ENCODE results near the gene CDADC1.

Gene CDADC1

DNA sequence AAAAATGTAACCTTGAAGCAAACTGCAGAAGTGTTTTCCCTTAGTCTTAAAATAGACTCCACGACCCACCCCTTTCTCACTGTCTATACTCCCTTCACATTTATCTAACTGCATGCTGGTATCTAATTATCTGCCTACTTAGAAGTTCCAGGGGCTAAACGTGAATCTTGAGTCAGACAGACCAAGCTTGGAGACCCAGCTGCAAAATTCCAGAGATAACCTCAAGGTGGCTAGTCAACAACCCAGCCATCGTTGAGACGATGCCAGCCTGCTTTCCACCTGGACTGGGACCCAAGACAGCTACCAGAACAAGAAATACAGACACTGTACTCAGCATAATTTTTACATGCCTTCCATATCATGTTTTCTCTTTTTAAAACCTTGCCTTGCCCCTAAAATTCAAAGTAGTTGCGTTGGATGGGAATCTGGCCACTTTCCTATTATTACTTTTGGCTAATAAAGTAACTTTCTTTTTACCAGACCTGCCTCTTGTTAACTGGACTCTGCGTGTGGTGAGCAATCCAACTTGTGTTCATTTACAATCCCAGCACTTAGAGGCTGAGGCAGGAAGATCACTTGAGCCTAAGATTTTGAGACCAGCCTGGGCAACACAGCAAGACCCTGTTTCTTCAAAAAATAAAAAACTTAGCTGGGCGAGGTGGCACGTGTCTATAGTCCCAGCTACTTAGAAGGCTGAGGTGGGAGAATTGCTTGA is 82.3 kb downstream of the CDADC1 start:
- TF ChIP-seq, protein P1, sequence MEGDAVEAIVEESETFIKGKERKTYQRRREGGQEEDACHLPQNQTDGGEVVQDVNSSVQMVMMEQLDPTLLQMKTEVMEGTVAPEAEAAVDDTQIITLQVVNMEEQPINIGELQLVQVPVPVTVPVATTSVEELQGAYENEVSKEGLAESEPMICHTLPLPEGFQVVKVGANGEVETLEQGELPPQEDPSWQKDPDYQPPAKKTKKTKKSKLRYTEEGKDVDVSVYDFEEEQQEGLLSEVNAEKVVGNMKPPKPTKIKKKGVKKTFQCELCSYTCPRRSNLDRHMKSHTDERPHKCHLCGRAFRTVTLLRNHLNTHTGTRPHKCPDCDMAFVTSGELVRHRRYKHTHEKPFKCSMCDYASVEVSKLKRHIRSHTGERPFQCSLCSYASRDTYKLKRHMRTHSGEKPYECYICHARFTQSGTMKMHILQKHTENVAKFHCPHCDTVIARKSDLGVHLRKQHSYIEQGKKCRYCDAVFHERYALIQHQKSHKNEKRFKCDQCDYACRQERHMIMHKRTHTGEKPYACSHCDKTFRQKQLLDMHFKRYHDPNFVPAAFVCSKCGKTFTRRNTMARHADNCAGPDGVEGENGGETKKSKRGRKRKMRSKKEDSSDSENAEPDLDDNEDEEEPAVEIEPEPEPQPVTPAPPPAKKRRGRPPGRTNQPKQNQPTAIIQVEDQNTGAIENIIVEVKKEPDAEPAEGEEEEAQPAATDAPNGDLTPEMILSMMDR (IDR thresholded peaks at IDR 0.05; ENCODE audit: low read depth, low read length): no peak
- no peak for DNase-seq (ENCODE audit: low read depth in 2 of 2)
- no peak overlapping the region for H3K4me3 ChIP-seq (replicated peaks in 1 of 2; ENCODE audit: low read depth in 2 of 2, low read length in 2 of 2)

DNA sequence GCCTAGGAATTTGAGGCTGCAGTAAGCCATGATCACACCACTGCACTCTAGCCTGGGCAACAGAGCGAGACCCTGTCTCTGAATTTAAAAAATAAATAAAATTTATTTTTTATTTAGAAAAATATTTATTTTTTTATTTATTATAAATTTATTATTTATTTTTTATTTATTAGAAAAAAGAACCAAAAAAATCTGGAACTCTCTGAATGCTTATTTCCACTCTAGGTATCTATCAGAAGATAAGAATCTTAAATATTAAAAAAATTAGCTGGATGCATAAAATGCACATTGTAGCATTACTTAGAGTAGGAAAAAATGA is 82.8 kb downstream of the CDADC1 start:
- no peak overlapping the region for H3K4me3 ChIP-seq (replicated peaks in 1 of 2; ENCODE audit: low read depth in 2 of 2, low read length in 2 of 2)
- DNase-seq (ENCODE audit: low read depth in 2 of 2): no peak
- TF ChIP-seq, protein P1 (IDR thresholded peaks at IDR 0.05; ENCODE audit: low read depth, low read length): no peak

DNA sequence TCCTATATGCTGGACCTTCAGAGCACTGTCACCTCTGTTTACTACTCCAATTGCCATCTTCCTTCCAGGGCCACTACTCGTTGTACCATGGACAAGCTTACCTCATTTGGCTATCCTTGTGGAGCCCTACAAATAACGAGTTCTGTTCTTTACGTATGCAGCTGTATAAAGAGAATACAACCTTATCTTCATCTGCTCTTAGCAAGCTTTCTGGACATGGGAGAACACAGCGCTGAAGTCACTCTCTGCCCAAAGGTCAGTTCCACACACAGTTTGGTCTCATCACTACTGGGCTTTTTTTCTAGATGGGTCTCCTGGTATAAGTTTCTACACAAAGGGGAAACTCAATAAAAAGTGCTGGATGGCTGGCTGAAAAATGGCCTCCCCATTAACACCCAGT is 88.9 kb downstream of the CDADC1 start:
- DNase-seq (ENCODE audit: low read depth in 2 of 2): no peak
- H3K4me3 ChIP-seq (replicated peaks in 1 of 2; ENCODE audit: low read depth in 2 of 2, low read length in 2 of 2): no peak overlapping the region
- TF ChIP-seq, protein P1 (IDR thresholded peaks at IDR 0.05; ENCODE audit: low read depth, low read length): no peak

DNA sequence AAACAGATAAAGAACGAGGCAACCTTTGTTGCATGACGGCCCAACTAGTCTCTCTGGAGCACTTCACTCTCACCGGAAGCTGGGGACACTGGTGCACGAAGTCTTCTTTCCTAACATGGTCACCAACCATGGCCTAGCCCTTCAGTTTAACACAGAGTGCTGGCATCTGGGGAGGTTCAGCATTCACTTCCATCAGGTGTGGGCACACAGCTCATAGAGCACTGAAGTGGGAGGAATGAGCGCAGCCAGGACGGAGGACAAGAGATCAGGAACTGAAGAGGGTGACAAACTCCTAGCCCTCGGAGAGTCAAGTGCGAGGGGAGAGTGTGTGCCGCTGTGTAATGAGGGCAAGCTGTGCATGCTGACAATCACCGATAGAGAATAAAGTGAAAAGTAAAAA is 92.4 kb downstream of the CDADC1 start:
- DNase-seq (ENCODE audit: low read depth in 2 of 2): no peak
- no peak overlapping the region for H3K4me3 ChIP-seq (replicated peaks in 1 of 2; ENCODE audit: low read depth in 2 of 2, low read length in 2 of 2)
- TF ChIP-seq, protein P1 (IDR thresholded peaks at IDR 0.05; ENCODE audit: low read depth, low read length): no peak

DNA sequence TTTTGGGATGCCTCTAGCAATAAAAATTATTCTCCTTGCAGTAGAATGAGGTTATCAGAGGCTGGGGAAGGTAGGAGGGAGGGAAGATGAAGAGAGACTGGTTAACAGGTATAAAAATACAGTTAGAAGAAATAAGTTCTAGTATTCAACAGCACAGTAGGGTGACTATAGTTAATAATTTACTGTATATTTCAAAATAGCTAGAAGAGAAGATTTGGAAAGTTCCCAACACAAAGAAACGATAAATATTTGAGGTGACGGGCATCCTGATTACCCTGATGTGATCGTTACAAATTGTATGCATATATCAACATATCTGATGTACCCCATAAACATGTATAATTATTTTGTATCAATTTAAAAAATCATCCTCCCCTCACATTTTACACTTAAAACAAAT is 93.8 kb downstream of the CDADC1 start:
- TF ChIP-seq, protein P1 (IDR thresholded peaks at IDR 0.05; ENCODE audit: low read depth, low read length): no peak
- no peak overlapping the region for H3K4me3 ChIP-seq (replicated peaks in 1 of 2; ENCODE audit: low read depth in 2 of 2, low read length in 2 of 2)
- DNase-seq (ENCODE audit: low read depth in 2 of 2): no peak

DNA sequence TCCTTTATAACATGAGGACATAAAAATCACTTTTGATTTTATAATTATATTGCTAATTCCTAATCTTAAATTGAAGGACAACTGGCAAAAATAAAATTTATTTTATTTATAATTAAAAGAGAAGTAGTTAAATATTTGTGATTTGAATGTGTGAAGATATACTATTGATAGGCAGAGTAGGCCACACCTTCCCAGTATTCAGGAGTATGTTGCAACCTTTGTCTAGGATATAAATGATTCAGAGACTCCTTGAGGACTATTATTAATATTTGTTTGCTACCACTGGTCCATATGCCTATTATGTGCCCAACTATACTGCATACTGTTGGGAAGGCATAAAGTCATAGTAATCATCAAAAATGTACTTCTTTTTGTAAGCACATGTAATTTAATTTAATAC is 94.2 kb downstream of the CDADC1 start:
- no peak for DNase-seq (ENCODE audit: low read depth in 2 of 2)
- TF ChIP-seq, protein P1 (IDR thresholded peaks at IDR 0.05; ENCODE audit: low read depth, low read length): no peak
- H3K4me3 ChIP-seq (replicated peaks in 1 of 2; ENCODE audit: low read depth in 2 of 2, low read length in 2 of 2): no peak overlapping the region

DNA sequence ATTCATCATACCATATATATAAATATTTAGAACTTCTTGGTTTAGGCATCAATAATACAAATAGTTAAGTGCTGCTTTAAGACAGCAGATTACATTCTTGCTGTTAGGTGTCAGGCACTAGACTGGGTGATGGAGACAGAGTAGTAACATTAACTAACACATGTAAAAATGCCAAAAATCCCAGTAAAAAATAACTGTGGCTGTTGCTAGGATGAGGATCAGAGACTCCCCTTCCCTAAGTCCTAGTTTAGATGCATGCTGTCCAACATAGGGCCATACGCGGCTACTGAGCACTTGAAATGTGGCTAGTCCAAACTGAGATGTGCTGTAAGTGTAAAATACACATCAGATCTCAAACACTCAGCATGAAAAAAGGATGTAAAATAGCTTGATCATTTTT is 94.7 kb downstream of the CDADC1 start:
- DNase-seq (ENCODE audit: low read depth in 2 of 2): no peak
- no peak overlapping the region for H3K4me3 ChIP-seq (replicated peaks in 1 of 2; ENCODE audit: low read depth in 2 of 2, low read length in 2 of 2)
- TF ChIP-seq, protein P1 (IDR thresholded peaks at IDR 0.05; ENCODE audit: low read depth, low read length): no peak

Data from cardiac fibroblast (primary cell).